Muscle of arm (tissue), 12 donors: ENCODE measurements around the gene PALM. TPM values are rescaled to one million over a fixed set of nuclear protein-coding genes. Genes with fewer than 3 reads are reported as not detected.

Experiments used
- DNase-seq: peaks from one replicate; pipeline ENCODE4 v3.0.0-alpha.2; 2013
- polyA plus RNA-seq, 12 donors: library from polyadenylated mRNA; unstranded; fragments of 120-200 nt; gene quantifications; one replicate each; pipeline ENCODE4 v1.2.1, GENCODE V29; 2013; ENCODE audit not compliant: insufficient read length in 12 of 12

Gene PALM
- polyA plus RNA-seq, 12 donors = 17.2 to 80.5 (median 33.1) TPM; not detected in 1

DNA sequence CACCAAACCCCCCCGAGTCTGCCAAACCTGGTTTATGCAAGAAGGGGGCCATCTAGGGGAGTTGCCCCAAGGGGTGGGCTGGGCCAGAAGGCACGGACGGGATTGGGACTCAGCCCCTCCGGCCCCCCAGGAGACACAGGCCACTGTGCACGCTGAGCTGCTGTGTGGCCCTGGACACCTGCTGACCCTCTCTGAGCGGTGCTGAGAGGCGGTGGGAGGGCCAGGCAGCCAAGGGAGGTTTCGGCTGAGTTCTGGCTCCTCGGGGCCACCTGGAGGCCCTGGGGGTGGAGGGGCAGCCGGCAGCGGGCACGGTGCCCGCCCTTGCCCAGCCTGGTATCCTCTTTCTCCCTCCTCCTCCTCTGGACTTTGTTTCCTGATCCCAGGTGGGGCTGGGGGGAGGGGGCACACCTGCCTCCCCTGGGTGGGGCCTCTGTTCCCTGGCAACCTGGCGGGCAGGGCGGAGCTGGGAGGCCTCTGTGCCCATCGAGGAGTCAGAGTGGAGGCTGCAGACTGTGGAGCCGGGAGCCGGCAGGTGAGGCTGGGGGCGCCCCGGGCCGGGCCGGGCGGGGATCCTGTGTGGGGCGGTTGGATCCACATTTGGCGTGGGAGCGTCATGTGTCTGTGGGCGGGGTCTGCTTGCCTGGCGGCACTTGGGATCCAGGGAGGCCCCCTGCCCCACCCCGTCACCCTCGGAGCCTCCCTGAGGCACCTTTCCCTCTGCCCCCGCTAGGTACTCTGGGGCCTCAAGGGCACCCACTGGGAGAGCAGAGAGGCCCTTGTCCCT lies 42.1 kb downstream of the PALM start, which contains the start of gene MISP:
TSS of gene MISP (plus strand) at position 473 of the 784 bp plus-strand sequence. CDS start 5,835 bp downstream, outside the sequence.
- DNase-seq = no peak

DNA sequence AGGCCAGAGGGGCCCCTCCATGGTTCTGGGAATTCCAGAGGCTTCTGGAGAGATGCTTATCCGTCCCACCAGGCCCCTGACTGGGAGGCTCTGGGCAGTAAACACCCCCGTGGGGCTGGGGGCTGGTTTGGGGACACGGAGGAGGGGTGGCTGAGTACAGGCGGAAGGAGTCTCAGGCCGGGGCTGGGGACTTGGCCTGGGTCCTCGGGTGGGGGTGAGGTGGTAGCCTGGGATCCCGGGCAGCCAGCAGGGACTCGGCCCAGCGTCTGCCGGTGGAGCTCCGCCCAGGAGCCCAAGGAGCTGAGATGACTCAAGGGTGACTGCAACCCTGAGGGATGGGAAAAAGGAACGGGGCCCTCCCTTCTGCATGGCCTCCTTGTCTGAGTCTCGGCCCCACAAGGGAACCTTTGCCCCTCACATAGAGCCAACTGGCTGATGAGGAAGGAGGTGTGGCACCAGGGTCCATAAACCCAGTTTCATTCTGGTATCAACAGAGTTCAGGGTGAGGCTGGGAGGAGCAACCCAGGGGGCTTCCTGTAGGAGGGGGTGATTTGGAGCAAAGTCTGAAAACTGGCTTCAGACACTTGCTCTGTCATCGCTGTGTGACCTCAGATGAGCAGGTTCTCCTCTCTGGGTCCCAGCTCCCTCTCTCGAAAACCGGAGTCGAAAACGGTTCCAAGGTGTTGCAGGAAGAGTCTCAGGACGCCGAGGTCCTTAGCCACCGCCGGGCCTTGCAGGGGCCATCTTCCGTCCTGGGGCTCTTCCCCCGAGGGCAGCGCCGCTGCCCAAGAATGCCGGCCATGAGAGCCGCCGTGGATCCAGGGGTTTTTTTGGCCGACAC lies 43.0 kb downstream of the PALM start:
- DNase-seq = no peak

DNA sequence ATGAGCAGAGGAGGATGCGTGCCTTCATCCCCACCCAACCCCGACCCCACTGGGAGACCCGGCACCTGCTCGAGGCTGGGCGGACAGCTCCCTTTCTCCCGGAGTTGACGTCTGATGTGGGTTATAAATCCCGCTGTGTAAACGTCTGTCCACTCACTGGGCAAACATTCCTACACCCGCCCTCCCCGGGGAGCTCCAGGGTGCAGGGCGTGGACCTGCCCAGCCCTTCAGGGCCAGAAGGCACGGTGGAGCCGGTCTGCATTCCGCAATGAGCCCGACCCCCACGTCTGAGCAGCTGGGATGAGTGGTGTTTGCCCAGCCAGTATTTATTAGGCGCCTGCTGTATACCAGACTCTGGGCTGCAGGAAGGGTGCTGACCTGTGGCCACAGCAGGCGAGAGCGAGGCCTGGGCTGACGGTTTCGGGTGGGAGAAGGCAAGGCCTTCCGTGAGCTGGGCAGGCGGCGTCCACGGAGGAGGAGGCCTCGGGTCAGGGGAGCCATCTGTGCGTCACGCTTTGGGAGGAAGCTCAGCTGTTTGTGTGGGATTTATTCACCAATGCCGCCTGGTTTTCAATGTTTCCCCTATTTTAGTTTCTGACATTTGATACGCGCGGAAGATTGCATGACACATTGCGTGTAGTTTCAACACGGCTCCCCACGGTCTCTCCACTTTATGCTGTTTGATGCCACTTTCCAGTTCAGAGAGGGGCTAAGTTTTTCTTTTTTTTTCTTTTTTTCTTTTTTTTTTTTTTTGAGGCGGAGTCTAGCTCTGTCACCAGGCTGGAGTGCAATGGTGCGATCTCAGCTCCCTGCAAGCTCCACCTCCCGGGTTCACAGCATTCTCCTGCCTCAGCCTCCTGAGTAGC lies 44.1 kb downstream of the PALM start:
- DNase-seq = peak; percentile 51

DNA sequence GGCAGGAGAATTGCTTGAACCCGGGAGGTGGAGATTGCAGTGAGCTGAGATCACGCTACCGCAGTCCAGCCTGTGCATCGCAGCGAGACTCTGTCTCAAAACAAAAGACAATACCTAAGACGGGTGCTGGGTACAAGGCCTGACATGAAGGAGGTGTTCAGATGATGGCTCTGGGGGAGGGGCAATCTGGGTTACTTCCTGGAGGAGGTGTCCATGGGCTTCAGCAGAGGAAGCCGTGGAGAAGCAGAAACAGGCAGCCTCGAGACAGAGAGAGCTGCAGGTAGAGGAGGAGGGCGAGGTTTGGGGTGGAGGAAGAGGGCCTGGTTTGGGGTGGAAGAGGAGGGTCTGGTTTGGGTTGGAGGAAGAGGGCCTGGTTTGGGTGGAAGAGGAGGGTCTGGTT lies 45.8 kb downstream of the PALM start:
- no peak for DNase-seq

DNA sequence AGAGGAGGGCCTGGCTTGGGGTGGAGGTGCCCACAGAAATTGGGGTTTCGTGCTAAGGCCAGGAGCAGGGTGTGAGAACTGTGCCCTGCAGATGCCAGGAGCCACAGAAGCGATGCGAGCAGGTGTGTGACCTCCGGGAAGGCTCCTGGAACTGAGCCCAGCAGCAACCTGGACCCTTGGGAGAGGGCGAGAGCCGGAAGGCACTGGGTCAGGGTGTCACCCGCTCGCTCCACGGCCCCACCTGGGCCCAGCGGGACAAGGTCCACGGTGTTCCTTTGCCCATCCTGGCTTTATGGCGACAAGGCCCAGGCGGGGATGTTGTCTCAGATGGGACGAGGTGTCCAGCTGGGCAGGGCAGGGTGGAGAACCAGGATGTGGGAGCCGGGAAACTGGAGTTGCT lies 46.3 kb downstream of the PALM start:
- no peak for DNase-seq

DNA sequence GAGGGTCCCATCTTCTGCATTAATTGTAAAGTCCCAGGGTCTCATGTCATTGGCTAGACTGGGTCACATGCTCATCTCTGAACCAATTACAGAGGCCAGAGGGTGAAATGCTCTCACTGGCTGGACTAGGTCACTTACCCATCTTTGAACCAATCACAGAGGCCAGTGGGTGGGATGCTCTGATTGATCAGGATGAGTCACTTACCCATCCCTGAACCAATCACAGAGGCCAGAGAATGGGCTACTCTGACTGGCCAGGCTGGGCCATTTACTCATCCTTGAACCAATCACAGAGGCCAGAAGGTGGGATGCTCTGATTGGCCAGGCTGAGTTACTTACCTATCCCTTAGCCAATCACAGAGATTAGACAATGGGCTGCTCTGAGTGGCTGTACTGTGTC lies 47.5 kb downstream of the PALM start:
- DNase-seq = no peak

DNA sequence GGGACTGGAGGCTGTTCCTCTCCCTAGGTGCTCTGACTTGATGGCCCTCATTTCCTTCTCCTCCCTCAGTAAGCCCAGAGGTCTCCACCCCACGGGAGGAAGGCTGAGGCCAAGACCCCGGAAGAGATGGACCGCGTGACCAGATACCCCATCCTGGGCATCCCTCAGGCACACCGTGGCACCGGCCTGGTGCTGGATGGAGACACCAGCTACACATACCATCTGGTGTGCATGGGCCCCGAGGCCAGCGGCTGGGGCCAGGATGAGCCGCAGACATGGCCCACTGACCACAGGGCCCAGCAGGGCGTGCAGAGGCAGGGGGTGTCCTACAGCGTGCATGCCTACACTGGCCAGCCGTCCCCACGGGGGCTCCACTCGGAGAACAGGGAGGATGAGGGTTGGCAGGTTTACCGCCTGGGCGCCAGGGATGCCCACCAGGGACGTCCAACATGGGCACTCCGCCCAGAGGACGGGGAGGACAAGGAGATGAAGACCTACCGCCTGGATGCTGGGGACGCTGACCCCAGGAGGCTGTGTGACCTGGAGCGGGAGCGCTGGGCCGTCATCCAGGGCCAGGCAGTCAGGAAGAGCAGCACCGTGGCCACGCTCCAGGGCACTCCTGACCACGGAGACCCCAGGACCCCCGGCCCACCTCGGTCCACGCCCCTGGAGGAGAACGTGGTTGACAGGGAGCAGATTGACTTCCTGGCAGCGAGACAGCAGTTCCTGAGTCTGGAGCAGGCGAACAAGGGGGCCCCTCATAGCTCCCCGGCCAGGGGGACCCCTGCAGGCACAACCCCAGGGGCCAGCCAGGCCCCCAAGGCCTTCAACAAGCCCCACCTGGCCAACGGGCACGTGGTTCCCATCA lies 48.3 kb downstream of the PALM start:
- DNase-seq = no peak

DNA sequence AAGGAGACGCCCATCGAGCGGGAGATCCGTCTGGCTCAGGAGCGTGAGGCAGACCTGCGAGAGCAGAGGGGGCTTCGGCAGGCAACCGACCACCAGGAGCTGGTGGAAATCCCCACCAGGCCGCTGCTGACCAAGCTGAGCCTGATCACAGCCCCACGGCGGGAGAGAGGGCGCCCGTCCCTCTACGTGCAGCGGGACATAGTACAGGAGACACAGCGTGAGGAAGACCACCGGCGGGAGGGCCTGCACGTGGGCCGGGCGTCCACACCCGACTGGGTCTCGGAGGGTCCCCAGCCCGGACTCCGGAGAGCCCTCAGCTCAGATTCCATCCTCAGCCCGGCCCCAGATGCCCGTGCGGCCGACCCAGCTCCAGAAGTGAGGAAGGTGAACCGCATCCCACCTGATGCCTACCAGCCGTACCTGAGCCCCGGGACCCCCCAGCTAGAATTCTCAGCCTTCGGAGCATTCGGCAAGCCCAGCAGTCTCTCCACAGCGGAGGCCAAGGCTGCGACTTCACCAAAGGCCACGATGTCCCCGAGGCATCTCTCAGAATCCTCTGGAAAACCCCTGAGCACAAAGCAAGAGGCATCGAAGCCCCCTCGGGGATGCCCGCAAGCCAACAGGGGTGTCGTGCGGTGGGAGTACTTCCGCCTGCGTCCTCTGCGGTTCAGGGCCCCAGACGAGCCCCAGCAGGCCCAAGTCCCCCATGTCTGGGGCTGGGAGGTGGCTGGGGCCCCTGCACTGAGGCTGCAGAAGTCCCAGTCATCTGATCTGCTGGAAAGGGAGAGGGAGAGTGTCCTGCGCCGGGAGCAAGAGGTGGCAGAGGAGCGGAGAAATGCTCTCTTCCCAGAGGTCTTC lies 49.3 kb downstream of the PALM start:
- no peak for DNase-seq

DNA sequence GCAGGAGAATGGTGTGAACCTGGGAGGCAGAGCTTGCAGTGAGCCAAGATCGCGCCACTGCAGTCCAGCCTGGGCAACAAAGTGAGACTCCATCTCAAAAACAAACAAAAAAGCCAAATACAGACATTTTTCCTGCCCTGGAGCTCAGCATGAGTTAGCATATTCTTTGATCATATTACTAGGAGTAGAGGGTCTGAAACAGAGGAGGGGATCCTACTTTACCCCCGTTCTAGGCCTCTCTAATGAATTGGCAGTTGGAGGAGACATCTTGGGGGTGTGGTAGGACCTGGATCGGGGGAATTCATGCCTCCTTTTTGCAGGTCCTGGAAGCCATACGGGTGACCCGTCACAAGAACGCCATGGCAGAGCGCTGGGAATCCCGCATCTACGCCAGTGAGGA lies 54.4 kb downstream of the PALM start:
- DNase-seq = no peak

DNA sequence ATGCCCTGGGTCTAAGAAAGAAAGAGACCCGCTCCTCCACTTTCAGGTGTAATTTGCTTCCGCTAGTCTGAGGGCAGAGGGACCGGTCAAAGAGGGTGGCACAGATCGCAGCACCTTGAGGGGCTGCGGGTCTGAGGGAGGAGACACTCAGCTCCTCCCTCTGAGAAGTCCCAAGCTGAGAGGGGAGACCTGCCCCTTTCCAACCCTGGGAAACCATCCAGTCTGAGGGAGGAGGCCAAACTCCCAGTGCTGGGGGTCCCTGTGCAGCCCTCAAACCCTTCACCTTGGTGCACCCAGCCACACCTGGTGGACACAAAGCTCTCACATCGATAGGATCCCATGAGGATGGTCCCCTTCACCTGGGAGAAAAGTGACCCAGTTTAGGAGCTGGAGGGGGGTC lies 55.1 kb downstream of the PALM start:
- DNase-seq = no peak

DNA sequence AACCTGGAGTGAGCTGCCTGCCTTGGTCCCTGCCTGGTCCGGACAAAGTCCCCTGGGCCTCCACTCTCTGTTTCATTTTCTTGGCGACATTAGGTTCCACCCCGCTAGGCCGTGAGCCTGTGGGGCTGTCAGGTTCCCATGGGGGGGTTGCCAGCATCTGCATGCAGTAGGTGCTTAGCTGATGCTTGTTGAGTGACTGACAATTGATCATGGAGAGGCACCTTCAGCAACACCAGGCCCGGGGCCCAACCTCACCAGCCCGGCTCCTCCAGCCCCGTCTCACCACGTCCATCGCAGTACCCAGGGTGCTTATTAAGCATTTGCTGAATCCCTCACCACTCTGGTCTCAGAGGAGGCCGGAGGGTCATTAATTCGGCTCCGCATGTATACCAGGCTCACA lies 55.6 kb downstream of the PALM start:
- no peak for DNase-seq

DNA sequence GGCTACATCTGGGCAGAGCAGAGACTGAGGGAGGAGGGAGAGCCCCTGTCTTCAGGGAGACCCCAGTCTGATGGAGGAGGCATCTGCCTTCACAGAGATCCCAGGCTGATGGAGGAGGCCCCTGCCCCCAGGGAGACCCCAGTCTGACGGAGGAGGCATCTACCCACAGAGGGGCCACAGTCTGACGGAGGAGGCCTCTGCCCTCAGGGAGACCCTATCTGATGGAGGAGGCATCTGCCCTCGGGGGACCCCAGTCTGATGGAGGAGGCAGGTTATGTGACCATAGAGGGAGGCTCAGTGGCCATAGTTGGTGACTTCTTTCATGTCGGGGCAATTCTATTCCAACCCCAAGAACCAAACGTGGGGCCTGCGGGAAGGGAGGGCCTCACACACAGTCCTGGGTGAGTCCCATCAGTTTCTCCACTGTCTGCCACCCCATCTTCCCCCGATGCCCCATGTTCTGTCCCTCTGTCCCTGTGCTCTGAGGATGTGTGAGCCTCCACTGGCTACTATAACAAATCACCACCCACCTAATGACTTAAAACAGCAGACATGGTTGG lies 56.5 kb downstream of the PALM start:
- no peak for DNase-seq

DNA sequence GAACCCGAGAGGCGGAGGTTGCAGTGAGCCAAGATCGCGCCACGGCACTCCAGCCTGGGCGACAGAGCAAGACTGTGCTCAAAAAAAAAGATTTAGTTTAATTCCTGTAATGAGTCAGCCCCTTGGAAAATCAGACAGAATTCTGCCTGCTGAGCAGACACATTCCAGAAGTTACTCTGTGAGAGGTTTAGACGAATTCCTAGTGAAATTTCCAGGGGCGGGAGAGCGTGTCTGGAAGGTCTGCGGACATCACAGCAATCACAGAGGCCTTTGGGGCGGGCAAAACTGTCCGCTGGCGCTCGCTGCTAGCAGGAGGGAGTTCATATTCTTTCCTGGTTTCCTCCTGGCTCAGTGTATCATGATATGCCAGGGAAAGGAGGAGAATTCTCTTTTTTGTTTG lies 59.7 kb downstream of the PALM start:
- no peak for DNase-seq

DNA sequence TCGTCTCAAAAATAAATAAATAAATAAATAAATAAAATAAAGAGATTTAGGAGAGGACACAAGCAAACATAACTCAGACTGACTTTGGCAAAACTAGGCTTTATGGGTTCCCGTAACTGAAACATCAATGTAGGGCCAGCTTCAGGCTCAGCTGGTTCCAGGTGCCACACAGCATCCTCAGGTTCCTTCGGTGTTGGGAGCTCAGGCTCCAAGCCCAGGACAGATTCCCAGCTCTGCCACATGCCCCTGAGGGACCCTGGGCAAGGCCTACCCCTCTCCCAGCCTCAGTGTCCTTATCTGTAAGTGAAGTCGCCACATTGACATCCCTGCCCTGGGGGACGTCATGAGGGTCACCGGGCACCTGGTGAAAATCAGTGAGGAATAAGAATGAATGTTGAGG lies 60.9 kb downstream of the PALM start:
- DNase-seq = no peak

DNA sequence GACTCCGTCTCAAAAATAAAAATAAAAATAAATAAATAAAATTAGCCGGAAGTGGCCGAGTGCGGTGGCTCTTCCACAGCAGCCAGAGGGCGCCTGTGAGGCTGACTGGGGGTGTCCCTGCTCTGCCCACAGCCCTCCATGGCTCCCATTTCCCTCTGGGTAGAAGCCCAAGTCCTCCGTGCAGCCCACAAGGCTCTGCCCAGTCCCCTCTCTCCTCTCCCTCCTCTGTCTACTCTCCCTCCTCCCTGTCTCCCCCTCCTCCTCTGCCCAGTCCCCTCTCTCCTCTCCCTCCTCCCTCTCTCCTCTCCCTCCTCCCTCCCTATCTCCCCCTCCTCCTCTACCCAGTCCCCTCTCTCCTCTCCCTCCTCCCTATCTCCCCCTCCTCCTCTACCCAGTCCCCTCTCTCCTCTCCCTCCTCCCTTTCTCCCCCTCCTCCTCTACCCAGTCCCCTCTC lies 62.6 kb downstream of the PALM start:
- DNase-seq = no peak

DNA sequence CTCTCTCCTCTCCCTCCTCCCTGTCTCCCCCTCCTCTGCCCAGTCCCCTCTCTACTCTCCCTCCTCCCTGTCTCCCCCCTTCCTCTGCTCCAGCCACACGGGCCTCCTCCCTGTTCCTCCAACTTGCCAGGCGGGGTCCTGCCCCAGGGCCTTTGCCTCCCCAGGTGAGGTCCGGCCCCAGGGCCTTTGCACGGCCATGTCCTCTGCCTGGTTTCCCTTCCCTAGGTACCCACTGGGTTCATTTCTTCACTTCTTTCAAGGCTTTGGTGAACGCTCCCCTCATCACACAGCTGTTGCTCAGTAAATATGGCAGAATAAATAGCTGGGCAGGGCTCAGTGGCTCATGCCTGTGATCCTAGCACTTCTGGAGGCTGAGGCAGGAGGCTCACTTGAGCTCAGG lies 63.3 kb downstream of the PALM start:
- DNase-seq = no peak

DNA sequence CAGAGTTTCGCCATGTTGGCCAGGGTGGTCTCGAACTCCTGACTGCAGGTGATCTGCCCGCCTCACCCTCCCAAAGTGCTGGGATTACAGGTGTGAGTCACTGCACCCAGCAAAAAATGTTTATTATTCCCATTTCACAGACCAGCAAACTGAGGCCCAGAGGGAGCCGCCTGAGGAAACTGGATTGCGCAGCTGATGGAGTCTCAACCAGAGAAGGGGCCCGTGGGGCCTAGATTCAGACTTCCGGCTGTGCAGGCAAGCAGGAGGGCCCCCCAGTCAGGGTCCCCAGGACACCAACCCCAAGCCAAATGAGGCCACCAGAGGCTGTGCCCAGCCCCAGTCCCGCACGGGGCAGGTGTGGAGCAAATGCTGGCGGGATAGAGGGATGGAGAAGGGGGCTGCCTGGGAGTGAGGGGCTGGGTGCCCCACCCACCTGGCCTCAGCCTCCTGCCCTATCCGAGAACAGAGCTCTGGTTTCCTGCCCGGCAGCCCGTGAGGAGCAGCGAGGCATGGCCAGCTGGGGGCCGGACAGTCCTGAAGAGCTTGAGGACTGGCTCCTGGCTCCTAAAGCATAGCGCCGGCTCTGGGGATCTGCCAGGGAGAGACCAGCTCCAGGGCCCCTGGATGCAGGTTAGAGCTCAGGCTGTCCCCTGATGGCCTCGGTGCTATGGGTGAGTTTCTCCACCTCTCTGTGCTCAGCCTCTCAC lies 64.1 kb downstream of the PALM start:
- no peak for DNase-seq

DNA sequence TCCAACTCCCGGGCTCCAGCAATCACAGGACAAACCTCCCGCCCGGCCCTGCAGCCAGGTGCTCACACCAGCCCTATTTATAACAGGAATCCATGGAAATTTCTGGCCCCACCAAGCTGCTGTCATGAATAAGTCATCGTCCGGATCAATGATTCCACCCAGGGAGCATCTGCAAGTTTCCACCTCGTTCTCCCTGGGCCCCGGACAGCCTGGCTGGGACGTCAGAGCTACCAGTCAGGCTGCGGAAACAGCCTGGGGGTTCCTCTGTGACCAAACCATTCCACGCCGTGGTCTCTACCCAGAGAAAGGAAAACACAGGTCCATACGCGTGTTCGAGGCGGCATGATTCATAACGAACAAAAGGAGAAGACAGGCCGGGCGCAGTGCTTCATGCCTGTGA lies 67.8 kb downstream of the PALM start:
- DNase-seq = no peak
